SHP77 treated with DMSO at 0.1 percent for 48 hours (cell line): ENCODE measurements around the gene SLC25A48.
"Not testable (repeated sequence)": the region's sequence is repeated elsewhere in the genome, so short reads cannot be mapped to it uniquely, and the experiment has no call there.

Source experiments
- DNase-seq: peaks from one replicate; lab custom pipeline; 2025; lab: John Stamatoyannopoulos, UW

Gene SLC25A48

DNA sequence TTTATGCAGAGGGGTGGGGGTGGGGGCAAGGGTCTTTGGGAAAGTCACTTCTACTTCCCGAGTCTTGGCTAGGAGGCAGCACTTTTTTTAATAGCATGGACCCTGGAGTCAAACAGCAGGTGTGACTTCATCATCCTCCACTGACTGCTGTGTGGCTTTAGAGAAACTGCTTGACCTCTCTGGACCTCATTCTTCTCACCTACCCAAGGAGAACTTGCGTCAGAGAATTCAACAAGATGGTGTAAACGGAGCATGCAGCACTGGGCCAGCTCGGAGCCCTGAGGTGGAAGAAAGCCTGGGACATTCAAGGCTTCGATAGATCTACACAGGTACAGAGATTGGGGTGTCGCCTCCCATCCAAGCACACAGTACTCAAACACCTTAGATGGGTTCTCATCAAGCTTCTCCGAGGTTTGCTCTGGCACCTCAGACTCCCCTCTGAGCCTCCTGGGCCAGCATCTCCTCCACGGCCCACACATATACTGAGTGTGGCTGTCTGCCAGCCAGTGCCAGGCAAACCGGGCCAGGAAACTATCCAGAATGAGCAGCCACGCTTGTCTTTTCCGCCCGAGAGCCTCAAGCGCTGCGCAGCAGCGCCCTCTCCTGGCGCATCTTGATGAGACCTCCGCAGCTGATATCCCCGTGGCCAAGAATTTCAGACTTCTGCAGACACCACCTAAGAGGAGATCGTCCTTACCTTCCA lies 4.6 kb upstream of the SLC25A48 start:
- peak; percentile 33 for DNase-seq

DNA sequence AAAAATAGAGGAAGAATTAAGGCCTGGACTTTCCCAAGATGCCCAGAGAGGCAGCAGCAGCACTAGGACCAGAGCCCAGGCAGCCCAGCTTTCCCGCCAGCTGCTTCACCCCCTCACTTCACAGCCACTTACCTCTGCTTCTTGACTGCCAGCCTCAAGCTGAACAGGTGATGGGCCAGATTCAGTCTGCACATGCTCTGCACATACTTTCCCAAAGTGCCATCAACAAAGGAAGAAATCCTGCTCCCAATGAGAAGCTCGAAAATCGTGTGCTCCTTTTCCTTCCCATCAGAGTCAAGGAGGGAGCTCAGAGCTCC lies 4.1 kb upstream of the SLC25A48 start:
- no peak for DNase-seq

DNA sequence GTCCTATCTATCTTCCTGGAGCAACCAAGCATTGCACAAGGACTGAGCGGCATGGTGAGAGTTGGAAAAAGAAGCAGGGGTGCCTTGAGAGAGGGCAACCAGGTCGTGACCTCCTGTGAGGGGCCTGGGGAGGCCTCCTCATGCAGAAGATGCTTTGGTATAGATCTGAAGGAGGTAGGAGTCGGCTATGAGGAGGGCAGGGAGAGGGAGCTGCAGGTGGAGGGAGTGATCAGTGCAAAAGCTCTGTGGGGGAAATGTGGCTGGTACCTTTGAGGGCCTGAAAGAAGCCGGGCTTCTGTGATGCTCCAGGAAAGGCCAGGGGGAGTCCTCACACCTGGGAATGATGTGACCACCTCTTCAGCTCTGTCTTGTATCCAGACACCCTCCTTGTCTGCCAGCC lies 3.6 kb upstream of the SLC25A48 start:
- DNase-seq = no peak

GRCh38 chr5:135831439-135831838 lies 3.0 kb upstream of the SLC25A48 start:
- no peak for DNase-seq

GRCh38 chr5:135831851-135832555 lies 2.5 kb upstream of the SLC25A48 start:
- no peak for DNase-seq

DNA sequence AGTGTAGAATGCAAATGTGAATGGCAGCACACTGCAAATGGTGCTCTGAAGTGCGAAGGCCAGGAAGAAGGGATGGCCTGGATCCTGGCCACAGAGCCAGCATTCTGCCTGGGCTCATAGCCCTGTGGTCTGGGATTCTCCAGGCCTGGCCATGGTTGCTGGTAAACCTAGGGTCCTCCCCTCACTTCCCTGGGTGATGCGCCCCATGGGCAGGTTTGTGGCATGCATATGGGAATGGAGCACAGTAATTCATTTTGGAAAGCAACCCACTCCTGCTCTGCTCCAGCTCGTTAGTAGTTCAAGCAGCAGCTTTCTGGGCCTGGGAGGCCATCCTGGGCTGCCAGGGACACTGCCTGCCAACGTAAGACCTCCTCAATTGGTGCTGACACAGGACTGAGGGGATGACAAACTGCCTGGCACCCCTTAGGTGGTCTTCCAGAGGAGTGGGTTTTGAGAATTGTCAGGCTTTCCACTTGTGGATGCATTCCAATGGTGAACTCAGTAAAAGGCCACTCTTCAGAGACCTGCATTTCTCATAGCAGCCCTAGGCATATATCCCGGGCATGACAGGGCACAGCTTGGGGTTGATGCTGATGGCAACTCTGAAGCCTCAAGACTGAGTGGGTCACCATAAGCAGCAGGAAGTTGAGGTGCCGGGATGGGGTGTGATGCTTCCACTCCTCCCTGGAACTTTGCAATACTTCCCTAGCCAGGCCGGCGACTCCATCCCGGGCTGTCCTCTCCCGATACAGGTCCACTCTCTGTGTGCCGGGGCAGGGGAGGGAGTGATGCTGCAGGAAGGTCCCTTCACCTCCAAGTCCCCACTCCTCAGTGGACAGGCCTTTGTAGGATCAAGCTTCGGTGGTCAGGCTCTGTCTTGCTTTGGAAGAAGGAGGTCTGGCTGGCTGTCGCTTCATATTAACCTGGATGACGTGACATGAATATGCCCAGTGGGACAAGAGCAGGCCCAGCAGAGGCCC lies 1.2 kb upstream of the SLC25A48 start:
- DNase-seq = no peak

GRCh38 chr5:135833961-135834638 lies 363 bp upstream of the SLC25A48 start:
- no peak for DNase-seq

GRCh38 chr5:135835766-135836165 lies 1.3 kb downstream of the SLC25A48 start:
- DNase-seq = no peak

DNA sequence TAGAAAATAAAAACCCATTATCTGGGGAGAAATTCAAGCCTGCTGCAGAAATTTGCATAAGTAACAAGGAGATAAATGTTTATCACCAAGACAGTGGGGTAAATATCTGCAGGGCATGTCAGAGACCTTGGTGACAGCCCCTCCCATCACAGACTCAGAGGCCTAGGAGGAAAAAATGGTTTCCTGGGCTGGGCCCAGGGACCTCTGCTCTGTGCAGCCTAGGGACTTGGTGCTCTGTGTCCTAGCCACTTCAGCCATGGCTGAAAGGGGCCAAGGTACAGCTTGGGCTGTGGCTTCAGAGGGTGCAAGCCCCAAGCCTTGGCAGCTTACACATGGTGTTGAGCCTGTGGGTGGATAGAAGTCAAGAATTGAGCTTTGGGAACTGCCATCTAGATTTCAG lies 3.9 kb downstream of the SLC25A48 start:
- not testable (repeated sequence) for DNase-seq

- no peak for DNase-seq
These were observed 5.1 kb downstream of the SLC25A48 start for GRCh38 chr5:135839566-135839965.

- no peak for DNase-seq
These were observed 6.5 kb downstream of the SLC25A48 start for GRCh38 chr5:135840959-135841358.

GRCh38 chr5:135842737-135843136 lies 8.3 kb downstream of the SLC25A48 start:
- no peak for DNase-seq

DNA sequence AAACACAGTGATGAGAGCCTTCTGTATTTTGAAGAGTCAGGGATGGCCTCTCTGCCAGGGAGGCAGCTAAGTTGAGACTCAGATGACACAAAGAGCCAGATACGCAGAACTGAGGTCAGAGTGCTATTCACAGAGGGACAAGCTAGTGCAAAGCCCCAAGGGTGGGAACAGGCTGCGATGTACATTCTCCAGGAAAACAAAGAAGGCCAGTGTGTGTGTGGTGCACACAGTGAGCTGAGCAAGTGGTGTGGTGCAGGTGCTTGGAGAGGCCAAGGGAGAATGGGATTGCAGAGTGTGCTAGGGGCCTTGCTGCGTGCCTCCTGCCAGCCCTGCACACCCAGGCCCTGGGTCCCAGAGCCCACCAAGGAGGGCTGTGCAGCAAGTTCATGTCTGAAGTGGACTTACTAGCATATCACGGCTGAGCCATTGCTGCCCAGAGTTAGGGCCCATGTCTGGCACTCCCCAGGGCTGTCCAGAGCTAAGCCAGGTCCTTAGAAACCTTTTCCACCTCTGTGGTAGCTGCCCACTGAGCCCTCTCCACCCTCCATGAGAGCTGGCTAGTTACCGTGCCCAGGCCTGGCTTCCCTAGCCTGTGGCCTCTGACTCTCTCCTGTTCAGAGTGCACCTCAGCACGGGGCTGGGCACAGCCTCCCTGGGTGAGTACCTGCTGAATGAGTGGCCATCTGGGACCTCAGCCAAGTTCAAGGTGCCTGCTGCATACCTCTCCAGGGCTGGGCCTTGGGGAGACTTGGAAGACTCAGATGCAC lies 9.3 kb downstream of the SLC25A48 start:
- no peak for DNase-seq

DNA sequence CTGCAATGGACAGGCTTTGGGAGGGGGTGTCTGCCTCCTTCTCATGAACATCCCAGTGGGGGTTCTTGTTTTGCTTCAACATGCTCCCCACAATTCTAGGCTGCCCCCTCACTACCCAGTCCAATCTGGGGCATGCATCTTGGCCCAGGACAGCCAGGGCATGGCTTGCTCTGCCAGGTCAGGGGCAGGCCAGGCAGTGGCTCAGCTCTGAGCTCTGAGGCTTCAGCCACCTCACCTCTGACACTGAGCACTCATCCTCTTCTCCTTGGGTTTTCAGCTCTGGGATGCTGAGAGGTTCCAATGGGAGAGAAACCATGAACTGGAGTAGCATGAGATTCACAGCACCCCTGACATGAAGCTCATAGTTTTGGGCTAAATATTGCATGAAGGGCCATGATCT lies 11.8 kb downstream of the SLC25A48 start:
- no peak for DNase-seq

DNA sequence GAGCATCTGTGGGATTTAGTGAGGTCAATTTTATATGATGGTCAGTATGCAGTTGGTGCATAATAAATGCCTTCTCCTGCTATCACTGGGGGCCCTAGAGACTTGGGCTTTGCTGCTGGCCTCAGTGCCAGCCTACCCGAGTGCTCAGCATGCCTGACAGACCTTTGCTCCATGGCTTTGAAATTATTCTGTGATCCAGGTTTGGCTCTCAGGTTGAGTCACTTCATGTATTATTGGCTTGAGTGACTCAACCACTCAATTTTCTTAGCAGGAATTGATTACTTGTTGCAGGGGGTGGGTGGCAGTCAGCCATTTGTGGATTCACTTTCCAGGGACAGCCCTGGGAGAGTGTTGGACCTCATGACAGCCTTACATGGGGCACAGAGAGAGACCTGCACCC lies 13.5 kb downstream of the SLC25A48 start:
- no peak for DNase-seq

GRCh38 chr5:135850231-135850630 lies 15.8 kb downstream of the SLC25A48 start:
- no peak for DNase-seq

GRCh38 chr5:135850671-135851070 lies 16.2 kb downstream of the SLC25A48 start:
- DNase-seq = no peak

- no peak for DNase-seq
These were observed 16.9 kb downstream of the SLC25A48 start for GRCh38 chr5:135851186-135851914.

DNA sequence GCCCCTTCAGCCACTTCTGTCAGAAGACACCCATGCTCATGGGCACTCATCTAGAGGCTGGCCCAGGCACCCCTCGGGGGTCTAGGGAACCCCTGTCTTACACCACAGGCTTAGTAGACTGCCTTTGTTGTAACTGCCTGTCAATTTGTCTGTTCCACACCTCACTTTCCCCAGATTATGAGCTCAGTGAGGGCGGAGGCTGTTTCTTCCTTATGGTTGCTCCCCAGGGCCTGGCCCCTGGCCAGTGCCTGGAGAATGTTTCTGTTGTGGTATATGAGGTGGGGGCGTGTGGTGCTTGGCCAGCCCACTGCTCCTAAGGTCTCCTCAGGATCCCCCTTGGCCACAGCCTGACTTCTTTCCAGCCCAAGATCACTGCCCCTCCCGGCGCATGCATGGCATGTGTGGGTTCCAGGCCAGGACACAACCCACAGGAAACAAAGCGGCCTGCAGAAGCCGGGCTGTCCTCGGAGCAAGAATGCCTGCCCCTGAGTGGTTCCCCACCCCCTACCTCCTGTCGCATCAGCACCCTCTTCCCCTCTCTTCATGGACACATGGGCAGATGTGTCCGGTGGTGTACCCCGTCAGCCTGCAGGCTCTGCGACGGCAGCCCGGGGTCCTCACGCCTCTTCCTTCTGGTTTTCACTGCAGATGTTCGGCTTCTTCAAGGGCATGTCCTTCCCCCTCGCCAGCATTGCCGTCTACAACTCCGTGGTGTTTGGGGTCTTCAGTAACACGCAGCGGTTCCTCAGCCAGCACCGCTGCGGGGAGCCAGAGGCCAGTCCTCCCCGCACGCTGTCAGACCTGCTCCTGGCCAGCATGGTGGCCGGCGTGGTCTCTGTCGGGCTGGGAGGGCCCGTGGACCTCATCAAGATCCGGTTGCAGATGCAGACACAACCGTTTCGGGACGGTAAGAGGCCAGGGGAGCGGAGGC lies 17.7 kb downstream of the SLC25A48 start:
- no peak for DNase-seq
